ENCODE results near the gene RABGGTA.

RABGGTA gene

GRCh38 chr14:24261969-24262327, 9.4 kb downstream of the RABGGTA start:
- Histone ChIP-seq H3K9me3 (ENCODE audit: control insufficient read depth, low read length) (no peaks in the 10 kb centered on the region), H3K4me2 (ENCODE audit: low read length) (no peak overlapping the region), H3K4me1 (no peaks in the 10 kb centered on the region), H3K27me3 (ENCODE audit: control insufficient read depth, insufficient read depth, low read length) (no peaks in the 10 kb centered on the region), H3K36me3 (ENCODE audit: control insufficient read depth, insufficient read depth, low read length) (no peaks in the 10 kb centered on the region), H3K79me2 (no peaks in the 10 kb centered on the region), H3K9ac (no peak overlapping the region), H3K27ac (no peak overlapping the region), H2AFZ (no peak overlapping the region), H3K4me3 (ENCODE audit: low read depth, low read length) (no peak overlapping the region)
- no peak for TF ChIP-seq CTCF (IDR thresholded peaks at IDR 0.05)

- Histone ChIP-seq H3K4me2 (ENCODE audit: low read length) (no peak overlapping the region), H3K4me3 (ENCODE audit: low read depth, low read length) (no peak overlapping the region), H3K27me3 (ENCODE audit: control insufficient read depth, insufficient read depth, low read length) (no peaks in the 10 kb centered on the region), H3K4me1 (no peaks in the 10 kb centered on the region), H3K9me3 (ENCODE audit: control insufficient read depth, low read length) (no peaks in the 10 kb centered on the region), H3K9ac (no peak overlapping the region), H3K79me2 (no peaks in the 10 kb centered on the region), H3K27ac (no peak overlapping the region), H2AFZ (no peak overlapping the region), H3K36me3 (ENCODE audit: control insufficient read depth, insufficient read depth, low read length) (no peaks in the 10 kb centered on the region)
- TF ChIP-seq CTCF (IDR thresholded peaks at IDR 0.05): no peak
Measured at GRCh38 chr14:24261256-24261968, 10.0 kb downstream of the RABGGTA start.

- no peak overlapping the region for H3K4me3 ChIP-seq (ENCODE audit: low read depth, low read length)
- H3K9ac ChIP-seq: no peak overlapping the region
- no peaks in the 10 kb centered on the region for H3K27me3 ChIP-seq (ENCODE audit: control insufficient read depth, insufficient read depth, low read length)
- no peaks in the 10 kb centered on the region for H3K9me3 ChIP-seq (ENCODE audit: control insufficient read depth, low read length)
- no peak overlapping the region for H2AFZ ChIP-seq
- TF ChIP-seq CTCF (IDR thresholded peaks at IDR 0.05): no peak
- no peaks in the 10 kb centered on the region for H3K36me3 ChIP-seq (ENCODE audit: control insufficient read depth, insufficient read depth, low read length)
- no peaks in the 10 kb centered on the region for H3K4me1 ChIP-seq
- no peaks in the 10 kb centered on the region for H3K79me2 ChIP-seq
- no peak overlapping the region for H3K4me2 ChIP-seq (ENCODE audit: low read length)
- no peak overlapping the region for H3K27ac ChIP-seq
Measured at GRCh38 chr14:24260780-24261157, 10.6 kb downstream of the RABGGTA start.

- no peaks in the 10 kb centered on the region for H3K27me3 ChIP-seq (ENCODE audit: control insufficient read depth, insufficient read depth, low read length)
- H3K79me2 ChIP-seq: no peaks in the 10 kb centered on the region
- H2AFZ ChIP-seq: no peak overlapping the region
- H3K9me3 ChIP-seq (ENCODE audit: control insufficient read depth, low read length): no peaks in the 10 kb centered on the region
- H3K9ac ChIP-seq: no peak overlapping the region
- no peak overlapping the region for H3K4me2 ChIP-seq (ENCODE audit: low read length)
- no peak overlapping the region for H3K27ac ChIP-seq
- no peak overlapping the region for H3K4me3 ChIP-seq (ENCODE audit: low read depth, low read length)
- no peak for TF ChIP-seq CTCF (IDR thresholded peaks at IDR 0.05)
- no peaks in the 10 kb centered on the region for H3K36me3 ChIP-seq (ENCODE audit: control insufficient read depth, insufficient read depth, low read length)
- H3K4me1 ChIP-seq: no peaks in the 10 kb centered on the region
Measured at GRCh38 chr14:24260026-24260779, 11.2 kb downstream of the RABGGTA start.
